Astrocyte (in vitro differentiated cells and primary cell): ENCODE measurements around the gene ATP5MK. TPM values are rescaled to one million over a fixed set of nuclear protein-coding genes. Genes with fewer than 3 reads are reported as not detected.
A peak's percentile ranks its signal among the peaks of the same experiment; 100 is the strongest.
"Not testable (repeated sequence)": the region's sequence is repeated elsewhere in the genome, so short reads cannot be mapped to it uniquely, and the experiment has no call there.

Source experiments
- DNase-seq: peaks from one replicate; pipeline ENCODE4 v3.0.0-alpha.2; 2010; ENCODE audit warnings: low read depth
- FAIRE-seq: peaks from 2 replicates; lab custom pipeline; 2011; peaks lifted over from hg19 to GRCh38; lab: Jason Lieb, UNC
- H2AFZ ChIP-seq: 2 replicates; pipeline ENCODE4 v1.6.0; 2012; ENCODE audit warnings: low read depth, low read length, inconsistent platforms
- H3K27ac ChIP-seq: 2 replicates; pipeline ENCODE4 v1.5.1; 2011; ENCODE audit warnings: low read depth, low read length, inconsistent platforms
- H3K27me3 ChIP-seq: 2 replicates; pipeline ENCODE4 v1.6.0; 2011; ENCODE audit warnings: low read length, inconsistent platforms; ENCODE audit not compliant: insufficient read depth
- H3K36me3 ChIP-seq: 2 replicates; pipeline ENCODE4 v1.5.1; 2011; ENCODE audit warnings: low read length, inconsistent platforms; ENCODE audit not compliant: insufficient read depth
- H3K4me1 ChIP-seq: 2 replicates; pipeline ENCODE4 v1.5.1; 2011; ENCODE audit warnings: low read length, inconsistent platforms; ENCODE audit not compliant: insufficient read depth
- H3K4me2 ChIP-seq: 2 replicates; pipeline ENCODE4 v1.6.0; 2012; ENCODE audit warnings: low read length, inconsistent platforms
- H3K4me3 ChIP-seq: 2 replicates; pipeline ENCODE4 v1.5.1; 2011; ENCODE audit warnings: low read depth, mild to moderate bottlenecking, low read length, inconsistent platforms; ENCODE audit not compliant: insufficient read depth
- H3K79me2 ChIP-seq: 2 replicates; pipeline ENCODE4 v1.6.0; 2012; ENCODE audit warnings: mild to moderate bottlenecking, low read length, inconsistent platforms; ENCODE audit not compliant: insufficient read depth
- H3K9ac ChIP-seq: 2 replicates; pipeline ENCODE4 v1.6.0; 2012; ENCODE audit warnings: mild to moderate bottlenecking, low read length, inconsistent platforms
- H3K9me3 ChIP-seq: 2 replicates; pipeline ENCODE4 v1.5.1; 2012; ENCODE audit warnings: low read depth, mild to moderate bottlenecking, low read length, inconsistent platforms; ENCODE audit not compliant: insufficient read depth
- H4K20me1 ChIP-seq: 2 replicates; pipeline ENCODE4 v1.6.0; 2012; ENCODE audit warnings: low read length, inconsistent platforms; ENCODE audit not compliant: insufficient read depth
- H3K27ac Mint-ChIP-seq: one replicate; pipeline ENCODE4 v1.8.0; 2021; ENCODE audit warnings: mild to moderate bottlenecking, mixed read lengths; ENCODE audit not compliant: unreplicated experiment
- H3K27me3 Mint-ChIP-seq: one replicate; pipeline ENCODE4 v1.8.0; 2021; ENCODE audit warnings: low read depth, mixed read lengths; ENCODE audit not compliant: unreplicated experiment
- H3K36me3 Mint-ChIP-seq: one replicate; pipeline ENCODE4 v1.8.0; 2021; ENCODE audit warnings: low read depth, mixed read lengths; ENCODE audit not compliant: unreplicated experiment
- H3K4me1 Mint-ChIP-seq: one replicate; pipeline ENCODE4 v1.8.0; 2021; ENCODE audit warnings: low read depth, mixed read lengths; ENCODE audit not compliant: unreplicated experiment
- H3K4me3 Mint-ChIP-seq: one replicate; pipeline ENCODE4 v1.8.0; 2021; ENCODE audit warnings: mild to moderate bottlenecking, moderate library complexity, mixed read lengths; ENCODE audit not compliant: unreplicated experiment
- H3K9me3 Mint-ChIP-seq: one replicate; pipeline ENCODE4 v1.8.0; 2021; ENCODE audit warnings: mild to moderate bottlenecking, mixed read lengths; ENCODE audit not compliant: unreplicated experiment
- CTCF ChIP-seq: IDR thresholded peaks from 2 replicates; pipeline ENCODE4 v1.5.1; 2011; ENCODE audit warnings: low read depth, mild to moderate bottlenecking, inconsistent platforms, low read length, moderate library complexity; ENCODE audit not compliant: insufficient read depth
- EZH2 ChIP-seq: IDR thresholded peaks from 2 replicates; pipeline ENCODE4 v1.6.1; 2012; ENCODE audit warnings: mild to moderate bottlenecking, low read length, inconsistent platforms; ENCODE audit not compliant: insufficient read depth
- total RNA-seq: library from RNA; stranded (reverse); gene quantifications from 2 replicates; pipeline ENCODE4 v1.2.1, GENCODE V29; 2021

ATP5MK gene
- total RNA-seq, 1 donor from 2014 or later, result 463 TPM

GRCh38 chr10:103373544-103373943 lies 22.7 kb downstream of the ATP5MK start:
- H3K4me3 Mint-ChIP-seq, result no peak overlapping the region

DNA sequence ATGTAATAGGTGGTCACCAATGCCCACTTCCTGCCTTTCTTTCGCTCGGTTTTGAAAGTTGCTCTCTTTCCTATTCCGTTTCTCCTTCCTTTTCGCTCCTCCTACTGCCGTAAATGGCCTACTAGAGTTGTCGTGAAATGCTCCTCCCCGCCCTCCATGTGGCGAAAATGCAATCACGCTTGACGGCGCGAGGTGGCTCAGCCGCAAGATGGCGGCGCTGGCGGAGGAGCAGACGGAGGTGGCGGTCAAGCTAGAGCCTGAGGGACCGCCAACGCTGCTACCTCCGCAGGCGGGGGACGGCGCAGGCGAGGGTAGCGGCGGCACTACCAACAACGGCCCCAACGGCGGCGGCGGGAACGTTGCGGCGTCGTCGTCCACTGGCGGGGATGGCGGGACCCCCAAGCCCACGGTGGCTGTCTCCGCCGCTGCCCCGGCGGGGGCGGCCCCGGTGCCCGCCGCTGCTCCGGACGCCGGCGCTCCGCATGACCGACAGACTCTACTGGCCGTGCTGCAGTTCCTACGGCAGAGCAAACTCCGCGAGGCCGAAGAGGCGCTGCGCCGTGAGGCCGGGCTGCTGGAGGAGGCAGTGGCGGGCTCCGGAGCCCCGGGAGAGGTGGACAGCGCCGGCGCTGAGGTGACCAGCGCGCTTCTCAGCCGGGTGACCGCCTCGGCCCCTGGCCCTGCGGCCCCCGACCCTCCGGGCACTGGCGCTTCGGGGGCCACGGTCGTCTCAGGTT lies 28.3 kb downstream of the ATP5MK start, which contains the start of gene TAF5:
Gene TAF5 (plus strand): TSS at position 195 of the 737 bp plus-strand sequence. CDS start 14 bp downstream, at position 209.
- H3K27me3 ChIP-seq, result no peaks in the 10 kb centered on the region
- H3K27me3 Mint-ChIP-seq, result no peaks in the 10 kb centered on the region
- no peaks in the 10 kb centered on the region for H3K36me3 Mint-ChIP-seq
- TF ChIP-seq EZH2, result no peak
- TF ChIP-seq CTCF, result no peak
- no peaks in the 10 kb centered on the region for H3K9me3 Mint-ChIP-seq
- FAIRE-seq (peak; percentile 68), DNase-seq (peak; percentile 94)
- H3K27ac ChIP-seq, result peak within 1 kb of the TSS; percentile 16
- H3K4me1 Mint-ChIP-seq, result peaks cover 1% of the 10 kb centered on the region
- no peaks in the 10 kb centered on the region for H3K9me3 ChIP-seq
- H3K79me2 ChIP-seq, result peaks cover 24% of the 10 kb centered on the region
- H3K9ac ChIP-seq, result peak within 1 kb of the TSS; percentile 78
- peak within 1 kb of the TSS; percentile 73 for H3K27ac Mint-ChIP-seq
- H3K4me2 ChIP-seq, result peak within 1 kb of the TSS; percentile 83
- no peaks in the 10 kb centered on the region for H3K4me1 ChIP-seq
- peak within 1 kb of the TSS; percentile 70 for H3K4me3 ChIP-seq
- peak within 1 kb of the TSS; percentile 85 for H2AFZ ChIP-seq
- no peaks in the 10 kb centered on the region for H3K36me3 ChIP-seq
- no peaks in the 10 kb centered on the region for H4K20me1 ChIP-seq
- peak within 1 kb of the TSS; percentile 86 for H3K4me3 Mint-ChIP-seq

More at GRCh38 chr10:103373544-103373943, 22.7 kb downstream of the ATP5MK start:
- TF ChIP-seq CTCF, result no peak
- TF ChIP-seq EZH2, result no peak
- peaks cover 10% of the 10 kb centered on the region for H3K36me3 Mint-ChIP-seq
- H3K9me3 Mint-ChIP-seq, result no peaks in the 10 kb centered on the region
- H3K27me3 ChIP-seq, result no peaks in the 10 kb centered on the region
- no peaks in the 10 kb centered on the region for H3K27me3 Mint-ChIP-seq
- H3K4me1 ChIP-seq, result no peaks in the 10 kb centered on the region
- H3K27ac Mint-ChIP-seq, result no peak overlapping the region
- H3K79me2 ChIP-seq, result peaks cover 24% of the 10 kb centered on the region
- H3K4me3 ChIP-seq, result no peak overlapping the region
- H4K20me1 ChIP-seq, result no peaks in the 10 kb centered on the region
- peaks cover 4% of the 10 kb centered on the region for H3K36me3 ChIP-seq
- no peak overlapping the region for H3K27ac ChIP-seq
- FAIRE-seq (no peak), DNase-seq (no peak)
- H2AFZ ChIP-seq, result no peak overlapping the region
- H3K4me1 Mint-ChIP-seq, result peaks cover 1% of the 10 kb centered on the region
- no peaks in the 10 kb centered on the region for H3K9me3 ChIP-seq
- no peak overlapping the region for H3K9ac ChIP-seq
- H3K4me2 ChIP-seq, result no peak overlapping the region

- Histone ChIP-seq H3K27me3 (no peaks in the 10 kb centered on the region), H4K20me1 (no peaks in the 10 kb centered on the region), H2AFZ (peak overlapping the region; percentile 85), H3K36me3 (no peaks in the 10 kb centered on the region), H3K79me2 (peaks cover 24% of the 10 kb centered on the region), H3K4me2 (peak overlapping the region; percentile 83), H3K9ac (peak overlapping the region; percentile 78), H3K27ac (no peak overlapping the region), H3K4me1 (no peaks in the 10 kb centered on the region), H3K9me3 (no peaks in the 10 kb centered on the region), H3K4me3 (peak overlapping the region; percentile 70)
- no peaks in the 10 kb centered on the region for H3K36me3 Mint-ChIP-seq
- H3K27ac Mint-ChIP-seq, result peak overlapping the region; percentile 73
- peaks cover 1% of the 10 kb centered on the region for H3K4me1 Mint-ChIP-seq
- FAIRE-seq (no peak), DNase-seq (no peak)
- H3K9me3 Mint-ChIP-seq, result no peaks in the 10 kb centered on the region
- TF ChIP-seq EZH2 (no peak), CTCF (no peak)
- no peaks in the 10 kb centered on the region for H3K27me3 Mint-ChIP-seq
- H3K4me3 Mint-ChIP-seq, result peak overlapping the region; percentile 85
These were observed 28.9 kb downstream of the ATP5MK start for GRCh38 chr10:103367379-103367781.

DNA sequence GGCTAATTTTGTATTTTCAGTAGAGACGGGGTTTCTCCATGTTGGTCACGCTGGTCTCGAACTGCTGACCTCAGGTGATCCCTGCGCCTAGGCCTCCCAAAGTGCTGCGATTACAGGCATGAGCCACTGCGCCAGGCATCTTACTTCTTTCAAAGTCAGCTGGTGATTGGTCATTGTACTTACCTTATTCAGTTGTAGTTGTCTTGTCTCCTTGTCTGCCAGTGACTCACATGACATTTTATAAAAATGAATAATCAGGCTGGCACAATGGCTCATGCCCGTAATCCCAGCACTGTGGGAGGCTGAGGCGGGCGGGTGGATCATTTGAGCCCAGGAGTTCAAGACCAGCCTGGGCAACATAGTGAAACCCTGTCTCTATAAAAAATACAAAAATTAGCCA lies 35.5 kb downstream of the ATP5MK start:
- not testable (repeated sequence) for H3K36me3 ChIP-seq, H3K4me2 ChIP-seq, H3K4me1 Mint-ChIP-seq, H3K9me3 ChIP-seq, H3K27me3 Mint-ChIP-seq, H3K4me1 ChIP-seq, H3K36me3 Mint-ChIP-seq, H3K27ac Mint-ChIP-seq, H3K27me3 ChIP-seq, H3K4me3 ChIP-seq, H2AFZ ChIP-seq, H4K20me1 ChIP-seq, FAIRE-seq, H3K9ac ChIP-seq, H3K27ac ChIP-seq, DNase-seq, H3K79me2 ChIP-seq, H3K9me3 Mint-ChIP-seq, H3K4me3 Mint-ChIP-seq
